TTC549 (cell line): ENCODE data around the gene MIER1.

ENCODE experiments used
- FAIRE-seq: peaks from 2 replicates; lab custom pipeline; 2012; peaks lifted over from hg19 to GRCh38; lab: Jason Lieb, UNC

The MIER1 gene

GRCh38 chr1:66999640-67000400 lies 75.0 kb downstream of the MIER1 start:
- no peak for FAIRE-seq

DNA sequence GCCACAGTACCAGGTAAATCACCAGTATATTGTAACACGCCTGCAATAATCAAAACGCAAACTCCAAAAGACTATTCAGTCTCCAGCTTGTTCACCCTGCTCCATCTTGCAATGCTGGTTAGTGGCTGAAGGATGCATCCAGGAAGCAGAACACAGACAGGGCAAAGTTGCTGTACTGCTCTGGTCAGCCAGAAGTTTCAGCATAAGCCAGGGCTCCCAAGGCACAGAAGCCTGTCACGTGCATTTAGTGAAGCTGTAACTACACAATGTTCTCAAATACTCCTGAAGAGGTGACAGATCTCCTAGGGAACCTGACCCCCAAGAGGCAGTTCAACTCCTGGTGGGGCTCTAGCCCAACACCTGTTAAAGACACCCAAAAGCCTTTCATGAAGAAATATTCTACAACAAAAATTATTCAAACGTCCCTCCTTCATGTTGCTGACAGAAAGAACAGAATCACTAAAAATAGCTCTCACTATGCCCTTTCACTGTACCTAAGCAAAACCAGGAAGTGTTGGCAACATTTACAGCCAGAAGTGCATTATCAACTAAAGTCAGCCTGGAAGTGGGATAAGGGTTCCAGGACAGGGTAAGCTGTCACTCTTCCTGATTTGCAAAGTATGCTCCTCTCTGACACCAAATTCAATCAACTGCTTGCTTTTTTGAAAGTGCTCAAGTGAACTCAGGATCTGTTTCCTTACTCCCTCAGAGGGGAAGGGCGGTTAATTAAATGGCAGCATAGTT lies 77.1 kb downstream of the MIER1 start:
- no peak for FAIRE-seq

GRCh38 chr1:67004176-67004575 lies 79.4 kb downstream of the MIER1 start:
- no peak for FAIRE-seq

DNA sequence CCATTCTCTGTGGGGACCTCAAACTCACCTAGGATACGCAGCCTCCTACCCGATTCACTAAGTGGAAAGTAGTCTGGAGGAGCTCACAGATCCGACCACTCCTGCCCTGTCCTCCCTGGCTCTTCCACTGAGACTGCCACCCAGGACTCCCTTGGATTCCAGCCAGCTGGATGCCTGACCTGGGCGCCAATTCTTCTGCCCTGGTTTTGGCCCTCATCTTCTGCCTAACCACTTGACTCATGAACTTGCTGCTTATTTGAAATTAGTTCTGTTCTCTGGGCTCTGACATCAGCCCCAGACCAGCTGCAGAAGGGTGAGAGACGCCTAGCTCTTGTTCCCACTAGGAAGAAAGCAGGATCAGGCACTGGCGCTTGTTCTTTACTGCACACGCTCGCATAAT lies 80.3 kb downstream of the MIER1 start:
- FAIRE-seq = no peak

GRCh38 chr1:67009792-67010191 lies 85.0 kb downstream of the MIER1 start:
- FAIRE-seq = no peak

GRCh38 chr1:67013573-67013972 lies 88.8 kb downstream of the MIER1 start:
- FAIRE-seq = no peak

DNA sequence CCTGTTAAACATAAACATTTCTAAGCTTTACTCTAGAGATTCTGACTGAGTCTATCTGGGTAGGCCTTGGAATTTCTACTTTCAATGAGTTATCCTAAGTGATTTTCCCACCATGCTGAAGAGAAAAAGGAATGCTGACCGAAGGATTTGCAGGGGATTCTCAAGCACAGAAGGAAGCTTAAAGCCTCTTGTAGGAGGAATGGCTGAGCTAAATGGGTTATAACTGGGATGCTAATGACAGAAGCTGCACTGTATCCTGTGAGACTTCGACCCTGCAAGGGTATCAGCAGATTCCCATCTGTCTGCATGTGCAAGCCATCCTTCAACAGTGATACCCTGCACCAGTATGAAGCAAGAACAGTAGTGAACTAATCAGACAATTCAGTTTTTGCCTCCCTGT lies 93.8 kb downstream of the MIER1 start:
- FAIRE-seq = no peak

DNA sequence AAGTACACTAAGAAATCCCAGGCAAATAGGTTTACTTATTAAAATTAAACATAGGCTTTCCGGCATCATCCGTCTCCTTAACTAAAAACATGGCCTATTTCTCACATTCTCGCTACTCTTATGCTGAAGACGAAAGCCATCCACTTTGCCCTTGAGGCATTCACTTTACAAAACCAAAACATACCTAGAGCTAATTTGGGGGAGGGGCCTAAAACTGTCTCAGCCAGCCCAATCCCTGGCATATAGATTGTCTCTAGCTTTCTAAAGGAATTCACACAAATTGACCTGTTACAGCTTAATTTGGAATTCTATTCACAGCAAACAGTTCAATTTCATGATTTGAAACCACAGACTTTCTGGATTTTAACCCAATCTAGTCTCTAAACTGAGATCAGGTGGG lies 94.3 kb downstream of the MIER1 start:
- no peak for FAIRE-seq

DNA sequence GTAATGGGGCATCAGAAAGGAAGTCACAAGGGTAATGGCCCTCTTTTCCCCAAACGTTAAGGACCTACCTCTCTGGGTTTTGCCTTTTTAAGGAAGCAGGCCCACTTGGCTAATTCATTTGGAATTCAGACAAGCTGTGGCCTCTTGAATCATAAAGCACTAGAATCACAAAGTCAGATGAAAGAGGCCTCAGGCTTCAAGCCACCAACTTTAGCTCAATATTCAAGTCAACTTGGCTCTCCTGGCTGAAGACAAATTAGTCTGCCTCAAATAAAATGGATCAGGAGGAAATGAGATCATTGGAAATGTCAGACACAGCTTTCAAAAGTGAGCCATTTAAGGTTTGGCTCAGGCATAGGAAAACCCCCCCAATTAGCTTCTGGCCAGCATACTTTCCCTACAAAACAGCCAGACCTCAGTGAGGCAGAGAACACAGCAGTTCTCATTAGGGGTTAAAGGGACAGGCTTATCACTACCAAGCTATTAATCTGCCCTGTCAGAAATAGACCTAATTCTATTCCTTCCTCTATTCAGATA lies 94.9 kb downstream of the MIER1 start:
- no peak for FAIRE-seq

DNA sequence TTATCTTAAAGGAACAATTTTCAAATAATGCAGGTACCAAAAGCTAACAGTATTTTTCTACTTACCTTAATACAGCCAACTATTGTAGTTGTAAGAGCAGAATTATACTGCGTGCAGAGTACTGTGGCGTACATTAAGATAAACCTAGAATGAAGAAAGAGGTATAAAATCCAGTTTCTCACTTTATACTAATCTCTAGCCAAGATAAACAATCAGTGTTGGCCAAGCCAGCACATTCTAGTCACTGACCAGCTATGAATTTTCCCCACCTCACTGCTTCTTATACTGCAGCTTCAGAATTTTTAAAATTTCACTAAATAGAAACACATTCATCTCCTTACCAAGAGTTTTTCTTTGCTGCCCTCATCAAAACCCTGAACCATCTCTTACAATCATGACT lies 95.5 kb downstream of the MIER1 start:
- no peak for FAIRE-seq

- no peak for FAIRE-seq
Observed at GRCh38 chr1:67020765-67021164, 96.0 kb downstream of the MIER1 start.

GRCh38 chr1:67029472-67029871 lies 104.7 kb downstream of the MIER1 start:
- FAIRE-seq = no peak

DNA sequence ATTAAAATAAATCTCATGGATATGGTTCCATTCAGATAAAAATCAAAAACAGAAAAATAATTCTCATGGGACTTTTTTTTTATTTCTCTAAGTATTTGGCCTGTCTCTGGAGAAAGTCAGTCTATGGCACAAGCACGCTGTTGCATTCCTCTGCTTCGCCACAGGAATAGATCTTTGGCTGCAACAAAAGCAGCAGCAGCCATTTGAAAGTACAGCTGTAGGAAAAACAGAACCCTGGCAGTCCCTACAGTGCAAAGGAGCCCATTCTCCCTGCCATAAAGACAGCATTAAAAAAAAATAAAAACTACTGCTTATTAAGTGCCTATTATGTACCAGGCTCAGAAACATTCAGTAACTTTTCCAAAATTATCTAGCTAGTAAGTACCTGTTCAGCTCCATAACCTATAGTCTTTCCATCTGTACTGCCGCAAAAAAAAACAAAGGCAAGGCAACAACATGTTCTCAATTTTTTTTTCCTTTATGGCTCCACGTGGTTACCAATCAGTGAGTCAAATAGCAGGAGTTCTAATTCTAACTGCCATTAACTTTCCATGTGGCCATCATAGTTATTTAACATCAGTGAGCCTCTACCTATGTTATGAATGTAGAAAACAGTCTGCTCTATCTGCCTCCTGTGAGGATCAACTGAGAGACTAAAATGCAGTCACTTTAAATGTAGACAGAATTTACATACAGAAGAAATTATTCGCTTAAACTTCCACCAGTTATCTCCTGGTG lies 106.5 kb downstream of the MIER1 start:
- FAIRE-seq = no peak

DNA sequence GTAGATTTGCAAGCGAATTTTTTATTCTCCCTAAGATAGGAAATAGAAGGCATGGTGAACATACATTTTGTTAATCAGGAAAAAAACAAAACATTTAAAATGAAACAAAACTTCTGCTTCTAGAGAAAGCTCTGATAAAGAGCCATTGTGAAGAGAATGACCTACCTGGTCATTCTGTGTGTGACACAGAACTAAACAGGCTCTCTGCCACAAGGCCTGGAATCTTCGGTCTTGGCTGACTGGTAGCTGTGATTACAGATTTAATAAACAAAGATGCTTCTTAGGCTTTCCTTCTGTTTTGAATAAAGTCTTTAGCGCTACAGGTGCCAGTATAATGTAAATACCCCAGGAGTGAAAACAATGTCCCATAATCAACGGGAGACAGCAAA lies 107.1 kb downstream of the MIER1 start:
- no peak for FAIRE-seq
